ENCODE results near the gene TAF11L4.
"Not testable (repeated sequence)": the region's sequence is repeated elsewhere in the genome, so short reads cannot be mapped to it uniquely, and the experiment has no call there.

The TAF11L4 gene

DNA sequence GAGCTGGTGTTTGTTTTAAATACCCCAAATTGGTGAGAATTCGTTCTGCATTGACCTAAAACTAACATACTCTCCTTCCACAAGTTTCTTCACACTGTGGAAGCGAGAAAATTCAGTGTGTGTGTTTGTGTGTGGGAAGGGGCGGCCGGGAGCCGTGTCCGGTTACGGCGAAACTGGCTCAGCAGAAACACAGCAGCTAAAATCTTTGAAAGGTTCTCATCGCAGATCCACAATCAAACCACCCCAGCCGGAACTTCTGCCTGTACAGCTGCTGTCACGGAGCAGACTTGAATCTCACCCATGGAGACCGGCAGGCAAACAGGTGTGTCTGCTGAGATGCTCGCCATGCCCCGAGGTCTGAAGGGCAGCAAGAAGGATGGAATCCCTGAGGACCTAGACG, at the start of gene TAF11L4:
Gene TAF11L4 (plus strand): TSS at position 301 of the 400 bp plus-strand sequence.
- CTCF ChIA-PET; DNase-seq (ENCODE audit: extremely low spot score); POLR2A ChIA-PET: not testable (repeated sequence)

DNA sequence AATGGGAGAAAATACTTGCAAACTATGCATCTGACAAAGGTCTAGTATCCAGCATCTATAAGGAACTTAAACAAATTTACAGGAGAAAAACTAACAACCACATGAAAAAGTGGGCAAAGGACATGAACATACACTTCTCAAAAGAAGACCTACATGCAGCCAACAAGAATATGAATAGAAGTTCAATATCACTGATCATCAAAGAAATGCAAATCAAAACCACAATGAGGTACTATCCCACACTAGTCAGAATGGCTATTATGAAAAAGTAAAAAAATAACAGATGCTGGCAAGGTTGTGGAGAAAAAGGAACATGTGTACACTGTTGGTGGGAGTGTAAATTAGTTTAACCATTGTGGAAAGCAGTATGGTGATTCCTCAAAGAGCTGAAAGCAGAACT, 46.5 kb upstream of the TAF11L4 start:
- DNase-seq (ENCODE audit: extremely low spot score); POLR2A ChIA-PET; CTCF ChIA-PET: not testable (repeated sequence)

DNA sequence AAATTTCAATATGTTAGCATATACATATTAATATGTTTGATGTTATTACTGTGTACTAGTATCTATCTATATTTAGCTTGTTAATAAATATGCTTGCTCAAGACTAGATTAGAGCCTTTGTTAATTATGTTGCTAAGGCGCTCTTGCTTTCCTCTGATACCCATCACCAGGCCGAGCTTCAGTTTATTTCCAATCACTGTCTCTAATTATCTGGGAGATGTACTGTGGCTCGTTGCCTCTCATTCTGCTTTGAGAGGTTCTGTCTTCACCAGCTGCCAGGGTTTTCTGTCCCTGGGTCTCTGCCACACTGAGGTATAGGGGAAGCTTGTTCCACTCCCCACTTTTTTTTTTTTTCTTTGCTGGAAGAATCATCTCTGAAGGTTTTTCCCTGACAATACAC, 44.6 kb upstream of the TAF11L4 start:
- no peak for DNase-seq (ENCODE audit: extremely low spot score)
- ChIA-PET POLR2A (no interaction called here), CTCF (no interaction called here)
- TF ChIP-seq, protein P1, sequence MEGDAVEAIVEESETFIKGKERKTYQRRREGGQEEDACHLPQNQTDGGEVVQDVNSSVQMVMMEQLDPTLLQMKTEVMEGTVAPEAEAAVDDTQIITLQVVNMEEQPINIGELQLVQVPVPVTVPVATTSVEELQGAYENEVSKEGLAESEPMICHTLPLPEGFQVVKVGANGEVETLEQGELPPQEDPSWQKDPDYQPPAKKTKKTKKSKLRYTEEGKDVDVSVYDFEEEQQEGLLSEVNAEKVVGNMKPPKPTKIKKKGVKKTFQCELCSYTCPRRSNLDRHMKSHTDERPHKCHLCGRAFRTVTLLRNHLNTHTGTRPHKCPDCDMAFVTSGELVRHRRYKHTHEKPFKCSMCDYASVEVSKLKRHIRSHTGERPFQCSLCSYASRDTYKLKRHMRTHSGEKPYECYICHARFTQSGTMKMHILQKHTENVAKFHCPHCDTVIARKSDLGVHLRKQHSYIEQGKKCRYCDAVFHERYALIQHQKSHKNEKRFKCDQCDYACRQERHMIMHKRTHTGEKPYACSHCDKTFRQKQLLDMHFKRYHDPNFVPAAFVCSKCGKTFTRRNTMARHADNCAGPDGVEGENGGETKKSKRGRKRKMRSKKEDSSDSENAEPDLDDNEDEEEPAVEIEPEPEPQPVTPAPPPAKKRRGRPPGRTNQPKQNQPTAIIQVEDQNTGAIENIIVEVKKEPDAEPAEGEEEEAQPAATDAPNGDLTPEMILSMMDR (IDR thresholded peaks at IDR 0.05; ENCODE audit: control extremely low read depth, extremely low read depth, low read depth, missing control alignments): no peak

DNA sequence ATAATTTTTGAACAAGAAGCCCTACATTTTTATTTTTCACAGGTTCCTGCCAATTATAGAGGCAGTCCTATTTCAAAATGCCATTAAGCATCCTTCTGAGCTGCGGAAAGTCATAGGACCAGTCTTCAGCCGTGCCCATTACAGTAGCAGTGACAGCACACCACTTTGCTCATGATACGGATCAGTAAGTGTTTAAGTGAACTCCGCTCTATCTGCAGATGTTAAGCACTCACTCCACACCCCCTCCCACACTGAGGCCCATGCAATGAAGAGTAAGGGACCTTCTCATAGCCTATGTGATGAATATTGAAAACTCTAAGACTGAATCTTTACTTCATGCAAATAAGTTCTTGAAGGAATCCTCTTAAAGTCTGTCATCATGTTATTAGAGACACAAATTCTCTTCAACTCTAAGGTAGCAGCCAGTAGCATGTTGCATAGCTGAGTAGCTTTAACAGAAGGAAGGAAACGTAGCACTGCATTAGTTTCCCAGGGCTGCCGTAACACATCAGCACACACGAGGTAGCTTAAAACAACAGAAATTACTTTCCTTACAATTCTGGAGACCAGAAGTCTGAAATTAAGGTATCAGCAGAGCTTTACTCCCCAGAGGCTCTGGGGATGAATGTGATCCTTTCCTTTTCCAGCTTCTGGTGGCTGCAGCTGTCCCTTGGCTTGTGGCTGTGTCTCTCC, 43.9 kb upstream of the TAF11L4 start:
- CTCF ChIA-PET: no interaction called here
- POLR2A ChIA-PET: no interaction called here
- TF ChIP-seq, protein P1 (IDR thresholded peaks at IDR 0.05; ENCODE audit: control extremely low read depth, extremely low read depth, low read depth, missing control alignments): no peak
- no peak for DNase-seq (ENCODE audit: extremely low spot score)

DNA sequence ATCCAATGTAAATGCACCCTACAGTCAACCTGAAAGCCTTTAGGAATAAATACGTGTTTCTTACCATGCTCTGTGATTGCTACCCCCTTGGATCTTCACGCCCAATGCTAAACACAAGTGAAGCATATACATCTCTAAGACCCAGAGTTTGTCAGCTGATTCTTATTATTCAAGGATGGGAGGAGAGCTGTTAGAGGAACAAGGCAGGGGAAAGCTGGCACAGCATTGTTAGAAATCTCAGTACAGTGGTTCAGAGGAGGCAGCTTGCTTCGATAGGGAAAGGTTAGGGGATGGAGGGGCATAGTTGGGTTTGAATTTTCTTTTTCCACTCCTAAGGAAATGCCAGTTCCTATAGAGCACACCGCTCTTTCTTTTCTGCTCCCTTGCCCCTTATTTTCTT, 40.2 kb upstream of the TAF11L4 start:
- ChIA-PET CTCF (interaction anchor here (1.4 kb wide), 1 partner anchor 15 kb away, joined by 3 read pairs; no protein-coding TSS in a partner anchor), POLR2A (no interaction called here)
- TF ChIP-seq, protein P1 (IDR thresholded peaks at IDR 0.05; ENCODE audit: control extremely low read depth, extremely low read depth, low read depth, missing control alignments): no peak
- no peak for DNase-seq (ENCODE audit: extremely low spot score)

DNA sequence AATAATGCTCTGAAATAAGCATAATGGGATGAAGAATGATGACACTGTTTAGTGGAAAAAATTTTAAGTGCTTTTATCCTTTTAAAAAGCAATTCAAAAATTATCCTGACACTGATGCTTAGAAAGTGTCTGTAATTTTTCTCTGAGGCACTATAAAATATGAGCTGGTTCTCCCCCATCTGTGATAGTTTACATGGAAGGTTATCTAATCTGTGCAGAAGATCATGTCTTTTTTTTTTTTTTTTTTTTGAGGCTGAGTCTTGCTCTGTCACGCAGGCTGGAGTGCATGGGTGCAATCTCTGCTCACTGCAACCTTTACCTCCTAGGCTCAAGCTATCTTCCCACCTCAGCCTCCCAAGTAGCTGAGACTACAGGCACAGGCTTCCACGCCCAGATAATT, 38.8 kb upstream of the TAF11L4 start:
- TF ChIP-seq, protein P1 (IDR thresholded peaks at IDR 0.05; ENCODE audit: control extremely low read depth, extremely low read depth, low read depth, missing control alignments): no peak
- POLR2A ChIA-PET: no interaction called here
- CTCF ChIA-PET: no interaction called here
- DNase-seq (ENCODE audit: extremely low spot score): no peak

DNA sequence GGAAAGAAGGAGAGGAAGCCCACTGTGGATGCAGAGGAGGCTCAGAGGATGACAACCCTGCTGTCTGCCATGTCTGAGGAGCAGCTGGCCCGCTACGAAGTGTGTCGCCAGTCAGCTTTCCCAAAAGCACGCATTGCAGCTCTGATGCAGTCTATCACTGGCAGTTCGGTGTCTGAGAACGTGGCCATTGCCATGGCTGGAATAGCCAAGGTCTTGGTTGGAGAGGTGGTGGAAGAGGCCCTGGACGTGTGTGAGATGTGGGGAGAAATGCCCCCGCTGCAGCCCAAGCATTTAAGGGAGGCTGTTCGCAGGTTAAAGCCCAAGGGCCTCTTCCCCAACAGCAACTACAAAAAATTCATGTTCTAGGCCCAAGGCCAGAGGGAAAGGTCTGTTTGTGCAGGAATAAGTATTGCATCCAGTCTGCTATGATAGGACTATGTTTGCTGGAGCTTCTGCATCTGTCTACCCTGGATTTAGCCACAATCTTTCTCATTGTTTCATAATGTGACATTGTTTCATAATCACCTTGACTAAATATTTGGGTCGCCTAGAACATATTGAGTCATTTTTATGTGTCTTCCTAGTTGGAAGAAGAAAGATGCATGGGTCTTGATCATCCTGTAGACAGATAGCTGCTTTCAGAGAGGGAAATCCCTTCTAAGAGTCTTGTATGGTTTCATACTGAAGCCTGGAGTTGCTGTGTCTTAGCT, 35.0 kb upstream of the TAF11L4 start:
- CTCF ChIA-PET; DNase-seq (ENCODE audit: extremely low spot score); POLR2A ChIA-PET: not testable (repeated sequence)

DNA sequence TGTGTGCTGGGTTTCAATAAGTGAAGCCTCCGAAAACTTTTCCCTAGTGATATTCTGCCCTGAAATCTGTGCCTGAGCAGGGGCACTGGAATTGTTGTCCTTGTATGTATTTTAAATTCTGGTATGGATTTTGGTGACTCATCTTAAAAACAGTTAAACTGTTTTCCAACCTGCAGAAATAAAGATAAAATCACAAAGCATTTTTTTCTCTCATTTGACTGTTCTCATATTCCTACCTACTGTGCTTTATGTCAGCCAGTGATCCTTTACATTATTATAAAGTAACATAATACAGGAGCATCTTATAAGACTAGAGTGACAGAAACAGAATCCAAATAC, 34.5 kb upstream of the TAF11L4 start:
- POLR2A ChIA-PET: no interaction called here
- no peak for DNase-seq (ENCODE audit: extremely low spot score)
- TF ChIP-seq, protein P1 (IDR thresholded peaks at IDR 0.05; ENCODE audit: control extremely low read depth, extremely low read depth, low read depth, missing control alignments): no peak
- CTCF ChIA-PET: no interaction called here

DNA sequence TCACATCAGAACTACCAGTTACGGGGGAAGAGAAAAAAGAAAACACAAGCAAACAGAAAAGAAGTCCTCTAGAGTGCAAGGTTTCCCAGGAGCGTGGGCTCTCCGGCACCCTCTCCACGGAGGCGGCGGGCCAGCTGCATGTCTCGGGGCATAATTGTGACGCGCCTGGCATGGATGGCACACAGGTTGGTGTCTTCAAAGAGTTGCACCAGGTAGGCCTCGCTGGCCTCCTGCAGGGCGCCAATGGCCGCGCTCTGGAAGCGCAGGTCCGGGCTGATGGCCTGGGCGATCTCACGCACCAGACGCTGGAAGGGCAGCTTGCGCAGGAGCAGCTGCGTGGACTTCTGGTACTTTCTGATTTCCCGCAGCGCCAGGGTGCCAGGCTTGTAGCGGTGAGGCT, 30.3 kb upstream of the TAF11L4 start:
- DNase-seq (ENCODE audit: extremely low spot score); CTCF ChIA-PET; POLR2A ChIA-PET: not testable (repeated sequence)

All from GM10248 (cell line).